AG04450 (cell line): ENCODE data around the gene CIITA. TPM values are rescaled to one million over a fixed set of nuclear protein-coding genes. Genes with fewer than 3 reads are reported as not detected.
A peak's percentile ranks its signal among the peaks of the same experiment; 100 is the strongest.

ENCODE experiments used
- CTCF ChIA-PET: fragments of 300-600, 350-600 bp; formaldehyde crosslinking; extraction: SDS; loops from one replicate; lab custom pipeline; 2022; ENCODE audit warnings: antibody characterized with exemption, inconsistent platforms; lab: Charles Lee
- POLR2A ChIA-PET: fragments of 350-600 bp; formaldehyde crosslinking; extraction: SDS; loops from one replicate; lab custom pipeline; 2021; ENCODE audit warnings: antibody characterized with exemption, inconsistent platforms; lab: Yijun Ruan, JAX
- DNase-seq: peaks from one replicate; pipeline ENCODE4 v3.0.0-alpha.2; 2011; ENCODE audit warnings: low read depth, low spot score
- H3K27ac ChIP-seq: one replicate; pipeline ENCODE4 v1.5.1; 2012; ENCODE audit warnings: low read depth, low read length, control low read depth
- H3K27me3 ChIP-seq: one replicate; pipeline ENCODE4 v1.6.0; 2012; ENCODE audit warnings: low read length; ENCODE audit not compliant: control insufficient read depth, insufficient read depth
- H3K4me3 ChIP-seq: 2 replicates; pipeline ENCODE4 v1.5.1; 2011; ENCODE audit warnings: mild to moderate bottlenecking, low read depth, low read length, control low read depth
- H3K9me3 ChIP-seq: 2 replicates; pipeline ENCODE4 v1.5.1; 2012; ENCODE audit warnings: low read length; ENCODE audit not compliant: control insufficient read depth, insufficient read depth
- CTCF ChIP-seq: IDR thresholded peaks from 2 replicates; pipeline ENCODE4 v1.5.1; 2011; ENCODE audit warnings: low read depth, low read length, control low read depth, inconsistent platforms
- polyA plus RNA-seq: library from polyadenylated mRNA; depleted of rRNA; stranded (reverse); fragments of >200 nt; gene quantifications from 2 replicates; pipeline ENCODE4 v1.2.3, GENCODE V29; 2011

The CIITA gene
- polyA plus RNA-seq, 1 experiment, result 0.04 TPM

- POLR2A ChIA-PET, result no interaction called here
Observed at GRCh38 chr16:10949424-10949970, 72.5 kb downstream of the CIITA start.

DNA sequence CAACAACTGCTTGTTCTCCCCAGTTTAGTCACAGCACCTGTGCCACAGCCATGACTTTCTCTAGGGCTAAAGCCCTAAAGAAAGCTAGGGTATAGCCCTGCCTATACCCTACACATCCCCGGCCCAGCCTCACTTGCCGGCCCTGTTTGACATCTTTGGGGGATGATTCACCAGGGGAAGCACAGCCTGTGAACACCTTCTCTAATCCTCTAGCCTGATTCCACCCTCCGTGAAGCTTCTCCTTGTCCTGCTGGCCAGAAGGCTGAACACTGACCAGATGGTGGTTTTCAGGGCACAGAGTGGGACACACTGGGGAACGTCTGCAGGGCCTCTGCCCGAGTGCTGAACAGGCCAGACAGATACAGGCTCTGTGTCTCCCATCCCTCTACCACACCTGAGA, 73.4 kb downstream of the CIITA start:
- POLR2A ChIA-PET, result interaction anchor here (0.5 to 1.8 kb wide), 2 partner anchors 305 to 417 kb away, joined by 3 to 6 read pairs; partner anchors contain the start of gene SOCS1
- TF ChIP-seq CTCF, result no peak

More at GRCh38 chr16:10949424-10949970, 72.5 kb downstream of the CIITA start:
- Histone ChIP-seq H3K27ac (no peak overlapping the region), H3K27me3 (no peaks in the 10 kb centered on the region), H3K4me3 (no peak overlapping the region), H3K9me3 (no peaks in the 10 kb centered on the region; the same call in 1 of the 2 replicates)
- CTCF ChIA-PET, result interaction anchor here (0.5 to 2.5 kb wide), 3 partner anchors 10 to 640 kb away, joined by 3 to 10 read pairs (median 3); no protein-coding TSS in a partner anchor
- no peak for DNase-seq
- TF ChIP-seq CTCF, result no peak

DNA sequence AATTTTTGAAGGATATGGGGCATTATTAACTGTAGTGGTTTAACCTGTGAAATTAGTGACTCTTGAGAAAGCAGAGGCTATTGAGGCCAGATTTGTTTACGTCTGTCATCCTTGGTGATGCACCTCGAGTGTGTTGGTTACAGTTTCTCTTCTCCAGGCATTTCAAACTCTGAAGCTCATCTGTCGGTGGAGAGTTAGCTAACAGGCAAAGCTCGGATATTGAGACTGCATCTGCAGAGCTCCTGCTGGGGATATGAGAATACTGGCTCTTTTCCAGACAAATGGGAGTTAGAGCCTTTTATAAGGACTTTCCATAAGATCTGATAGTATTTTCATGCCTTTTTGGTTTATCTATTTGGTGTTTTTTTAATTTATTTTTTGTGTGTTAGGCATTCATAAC, 74.0 kb downstream of the CIITA start:
- Histone ChIP-seq H3K27ac (no peak overlapping the region), H3K9me3 (no peaks in the 10 kb centered on the region), H3K4me3 (no peak overlapping the region), H3K27me3 (no peaks in the 10 kb centered on the region)
- TF ChIP-seq CTCF, result no peak
- ChIA-PET CTCF (interaction anchor here (0.7 to 3.8 kb wide), 5 partner anchors 8 to 456 kb away, joined by 3 to 19 read pairs (median 6); partner anchors contain the start of genes DEXI and SOCS1), POLR2A (interaction anchor here (0.5 to 1.8 kb wide), 2 partner anchors 305 to 416 kb away, joined by 3 to 6 read pairs; partner anchors contain the start of gene SOCS1)
- no peak for DNase-seq

More for the DNA sequence above, 73.4 kb downstream of the CIITA start:
- DNase-seq, result no peak
- Histone ChIP-seq H3K9me3 (no peaks in the 10 kb centered on the region), H3K4me3 (no peak overlapping the region), H3K27ac (peak overlapping the region; percentile 39), H3K27me3 (no peaks in the 10 kb centered on the region)
- CTCF ChIA-PET, result interaction anchor here (0.5 to 2.5 kb wide), 6 partner anchors 8 to 639 kb away, joined by 3 to 10 read pairs (median 5); partner anchors contain the start of gene DEXI

DNA sequence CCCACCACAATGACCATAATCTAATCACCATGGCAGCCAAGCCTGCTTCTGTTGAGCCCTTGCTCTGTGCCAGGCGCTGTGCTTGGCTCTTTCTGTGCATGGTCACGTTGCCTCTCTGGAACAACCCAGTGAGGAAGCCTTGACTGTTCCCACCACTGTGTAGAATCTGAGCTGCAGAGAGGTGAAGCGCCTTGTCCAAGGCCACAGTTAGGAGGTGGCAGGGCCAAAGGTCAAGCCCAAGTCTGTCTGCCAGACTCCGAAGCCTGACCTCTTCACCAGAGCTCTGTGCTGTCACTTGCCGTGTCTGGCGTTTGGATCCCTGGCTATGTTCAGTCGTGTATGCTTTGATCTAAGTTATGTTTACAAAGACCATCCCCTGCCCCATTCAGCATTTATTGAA, 77.9 kb downstream of the CIITA start:
- POLR2A ChIA-PET, result no interaction called here
- no peak overlapping the region for H3K27ac ChIP-seq
- no peaks in the 10 kb centered on the region; the same call in 1 of the 2 replicates for H3K9me3 ChIP-seq
- no peak for DNase-seq
- no peak for TF ChIP-seq CTCF
- CTCF ChIA-PET, result interaction anchor here (0.7 to 3.8 kb wide), 13 partner anchors 10 to 841 kb away, joined by 3 to 19 read pairs (median 7); partner anchors contain the start of genes CLEC16A and SOCS1
- H3K4me3 ChIP-seq, result no peak overlapping the region
- H3K27me3 ChIP-seq, result no peaks in the 10 kb centered on the region
